WI38 (cell line): Measurements from ENCODE around the gene PRPSAP2.
"Not testable (repeated sequence)": the region's sequence is repeated elsewhere in the genome, so short reads cannot be mapped to it uniquely, and the experiment has no call there.

Source experiments
- H3K4me3 ChIP-seq: 2 replicates; pipeline ENCODE4 v1.5.1; 2011; ENCODE audit warnings: low read depth, mild to moderate bottlenecking, control low read depth, low read length
- TF ChIP-seq, protein P1 (sequence below): IDR thresholded peaks from 2 replicates; pipeline ENCODE4 v1.5.1; 2012; ENCODE audit warnings: low read depth, mild to moderate bottlenecking, control low read depth, low read length

PRPSAP2 gene, protein sequence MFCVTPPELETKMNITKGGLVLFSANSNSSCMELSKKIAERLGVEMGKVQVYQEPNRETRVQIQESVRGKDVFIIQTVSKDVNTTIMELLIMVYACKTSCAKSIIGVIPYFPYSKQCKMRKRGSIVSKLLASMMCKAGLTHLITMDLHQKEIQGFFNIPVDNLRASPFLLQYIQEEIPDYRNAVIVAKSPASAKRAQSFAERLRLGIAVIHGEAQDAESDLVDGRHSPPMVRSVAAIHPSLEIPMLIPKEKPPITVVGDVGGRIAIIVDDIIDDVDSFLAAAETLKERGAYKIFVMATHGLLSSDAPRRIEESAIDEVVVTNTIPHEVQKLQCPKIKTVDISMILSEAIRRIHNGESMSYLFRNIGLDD

DNA sequence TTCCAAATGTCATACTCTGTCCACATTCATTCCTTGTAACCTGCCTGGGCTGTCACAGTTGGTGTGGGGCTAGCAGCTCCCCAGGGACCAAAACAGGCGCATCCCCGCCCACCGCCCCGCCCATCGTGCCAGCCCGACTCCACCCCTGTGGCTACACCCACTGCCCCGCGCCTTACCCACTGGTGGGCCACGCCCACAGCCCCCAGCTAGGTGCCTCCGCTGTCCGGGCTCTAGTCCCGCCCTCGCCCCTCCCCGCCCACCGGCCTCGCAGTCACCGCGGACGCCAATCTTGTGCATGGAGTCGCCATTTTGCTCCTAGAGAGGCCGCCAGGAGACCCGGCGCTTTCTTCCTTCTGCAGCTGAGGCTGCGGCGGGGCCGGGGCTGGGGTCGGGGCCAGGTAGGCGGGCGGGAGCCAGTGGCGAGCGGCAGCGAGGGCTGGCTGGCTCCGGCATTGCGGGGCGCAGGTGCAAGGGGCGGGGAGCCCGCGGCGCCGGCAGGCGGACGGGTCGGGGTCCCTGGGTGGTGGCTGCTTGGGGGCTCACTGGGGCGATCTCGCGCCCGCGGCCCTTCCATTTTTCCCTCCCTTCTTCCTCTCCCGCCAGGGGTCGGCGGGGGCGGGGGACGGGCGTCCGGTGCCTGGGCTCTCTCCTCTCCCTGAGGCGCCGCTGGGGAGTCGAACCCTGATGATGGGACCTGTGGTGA is at the start of gene PRPSAP2:
Gene PRPSAP2 (plus strand): TSS at position 268 of the 703 bp plus-strand sequence. CDS start 7,703 bp downstream, outside the sequence.
- TF ChIP-seq, protein P1, sequence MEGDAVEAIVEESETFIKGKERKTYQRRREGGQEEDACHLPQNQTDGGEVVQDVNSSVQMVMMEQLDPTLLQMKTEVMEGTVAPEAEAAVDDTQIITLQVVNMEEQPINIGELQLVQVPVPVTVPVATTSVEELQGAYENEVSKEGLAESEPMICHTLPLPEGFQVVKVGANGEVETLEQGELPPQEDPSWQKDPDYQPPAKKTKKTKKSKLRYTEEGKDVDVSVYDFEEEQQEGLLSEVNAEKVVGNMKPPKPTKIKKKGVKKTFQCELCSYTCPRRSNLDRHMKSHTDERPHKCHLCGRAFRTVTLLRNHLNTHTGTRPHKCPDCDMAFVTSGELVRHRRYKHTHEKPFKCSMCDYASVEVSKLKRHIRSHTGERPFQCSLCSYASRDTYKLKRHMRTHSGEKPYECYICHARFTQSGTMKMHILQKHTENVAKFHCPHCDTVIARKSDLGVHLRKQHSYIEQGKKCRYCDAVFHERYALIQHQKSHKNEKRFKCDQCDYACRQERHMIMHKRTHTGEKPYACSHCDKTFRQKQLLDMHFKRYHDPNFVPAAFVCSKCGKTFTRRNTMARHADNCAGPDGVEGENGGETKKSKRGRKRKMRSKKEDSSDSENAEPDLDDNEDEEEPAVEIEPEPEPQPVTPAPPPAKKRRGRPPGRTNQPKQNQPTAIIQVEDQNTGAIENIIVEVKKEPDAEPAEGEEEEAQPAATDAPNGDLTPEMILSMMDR = no peak
- H3K4me3 ChIP-seq = peak within 1 kb of the TSS; percentile 66

DNA sequence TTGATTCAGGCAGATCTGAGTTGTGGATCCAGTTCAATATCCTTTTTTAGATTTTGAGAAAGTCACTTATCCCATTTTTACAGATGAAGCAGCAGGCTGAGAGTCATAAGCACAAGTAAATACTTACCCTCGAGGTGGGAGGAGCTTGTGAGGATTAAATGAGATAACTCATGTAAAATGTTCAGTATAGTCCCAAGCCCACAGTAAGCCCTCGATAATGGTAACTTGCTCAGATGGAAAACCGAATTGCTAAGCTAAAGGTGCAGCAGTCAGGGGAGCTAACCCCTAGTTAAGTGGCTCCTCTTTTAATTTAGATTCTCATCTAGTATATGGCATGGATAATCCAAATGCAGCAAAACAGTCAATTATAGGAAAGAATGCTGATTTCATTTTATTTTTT is 42.0 kb upstream of the PRPSAP2 start:
- H3K4me3 ChIP-seq = not testable (repeated sequence)

DNA sequence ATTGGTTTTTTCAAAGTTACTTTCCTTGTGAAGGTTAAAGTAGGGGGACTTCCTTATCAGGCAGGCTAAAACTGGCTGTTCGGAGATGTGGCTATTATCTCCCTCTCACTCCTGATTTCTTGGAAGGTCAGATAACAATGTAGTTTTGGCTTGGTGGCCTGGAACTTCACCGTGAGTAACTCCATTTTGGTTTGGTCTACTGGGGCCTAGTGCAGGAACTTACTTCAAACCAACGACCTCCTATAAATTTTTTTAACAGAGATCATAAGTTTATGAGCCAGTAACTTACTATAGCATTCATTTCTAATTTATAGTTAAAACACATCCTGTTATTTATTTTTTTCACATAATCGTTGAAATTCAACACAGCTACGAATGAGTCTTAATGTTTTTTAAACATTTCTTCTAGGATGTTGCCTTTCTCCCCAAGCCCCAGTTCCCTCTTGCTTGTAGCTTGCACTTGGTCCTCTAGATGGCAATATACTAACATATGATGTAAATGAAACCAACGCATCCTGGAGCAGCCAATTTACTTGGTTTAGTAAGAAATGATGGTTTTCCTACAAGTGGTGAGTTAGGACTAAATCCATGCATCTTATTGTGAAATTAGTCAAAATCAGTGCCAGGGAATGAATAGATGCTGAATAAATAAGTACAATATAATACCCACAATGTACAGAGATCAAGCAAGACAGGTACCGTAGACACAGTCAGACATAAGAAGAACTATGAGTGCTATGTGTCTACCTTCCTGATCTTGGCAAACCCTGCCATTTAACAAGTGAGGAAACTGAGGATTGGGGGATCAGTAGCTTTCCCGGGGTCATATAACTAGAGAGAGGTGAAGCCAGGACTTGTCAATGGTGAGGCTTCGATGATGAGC is 41.2 kb upstream of the PRPSAP2 start:
- TF ChIP-seq, protein P1 = peak; percentile 23; the same call in 1 of the 2 replicates
- not testable (repeated sequence) for H3K4me3 ChIP-seq

GRCh38 chr17:18821430-18821829 is 36.5 kb upstream of the PRPSAP2 start:
- not testable (repeated sequence) for H3K4me3 ChIP-seq

- H3K4me3 ChIP-seq = not testable (repeated sequence)
Measured at GRCh38 chr17:18827613-18828012, 30.3 kb upstream of the PRPSAP2 start.

DNA sequence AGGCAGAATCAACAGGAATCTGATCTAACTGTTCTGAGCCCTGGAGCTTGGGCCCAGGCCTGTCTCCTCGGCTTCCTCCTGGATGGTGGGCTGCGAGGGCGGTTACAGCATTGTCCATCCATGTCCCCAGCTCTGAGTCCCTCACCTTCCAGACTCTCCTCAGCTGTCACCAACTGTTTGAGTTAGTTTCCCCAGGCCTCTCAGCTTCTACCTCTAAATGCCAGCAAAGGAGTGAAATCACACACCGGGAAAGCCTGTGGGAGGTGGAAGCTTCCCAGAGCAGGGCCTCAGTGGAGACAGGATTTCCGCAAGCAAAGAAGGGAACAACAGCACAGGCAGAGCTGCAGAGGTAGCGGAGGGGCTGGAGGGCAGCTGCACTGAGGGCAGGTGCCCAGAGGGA is 9.4 kb upstream of the PRPSAP2 start:
- H3K4me3 ChIP-seq = no peak overlapping the region
- TF ChIP-seq, protein P1 = no peak

GRCh38 chr17:18850679-18851078 is 7.3 kb upstream of the PRPSAP2 start:
- H3K4me3 ChIP-seq = no peak overlapping the region
- TF ChIP-seq, protein P1 = no peak

- no peak overlapping the region for H3K4me3 ChIP-seq
- TF ChIP-seq, protein P1 = no peak
Measured at GRCh38 chr17:18851201-18851600, 6.7 kb upstream of the PRPSAP2 start.
